ENCODE results near the gene CCL25. TPM values are rescaled to one million over a fixed set of nuclear protein-coding genes. Genes with fewer than 3 reads are reported as not detected.
"Not testable (repeated sequence)": the region's sequence is repeated elsewhere in the genome, so short reads cannot be mapped to it uniquely, and the experiment has no call there.

CCL25 gene
- polyA plus RNA-seq (2013, experiment 1 of 2; ENCODE audit: insufficient read length): not detected
- polyA plus RNA-seq (2013, experiment 2 of 2; ENCODE audit: insufficient read length): not detected

- DNase-seq: no peak
Measured at GRCh38 chr19:8052464-8052859, at the start of gene CCL25. Gene CCL25 (plus strand): TSS chr19:8052760. CDS start chr19:8053050, 290 bp downstream.

GRCh38 chr19:8004001-8004400, 48.6 kb upstream of the CCL25 start:
- no peak for DNase-seq

- peak; percentile 19 for DNase-seq
Measured at GRCh38 chr19:8004723-8005513, 47.6 kb upstream of the CCL25 start.

- DNase-seq: peak; percentile 92
Measured at GRCh38 chr19:8005534-8006256, 46.9 kb upstream of the CCL25 start, which contains the start of gene ELAVL1. Gene ELAVL1 (minus strand): TSS chr19:8005641. CDS start chr19:7991815, 13,826 bp downstream.

GRCh38 chr19:8017808-8018207, 34.8 kb upstream of the CCL25 start:
- no peak for DNase-seq

- no peak for DNase-seq
Measured at GRCh38 chr19:8020681-8021080, 31.9 kb upstream of the CCL25 start.

- DNase-seq: no peak
Measured at GRCh38 chr19:8021374-8021773, 31.2 kb upstream of the CCL25 start.

- no peak for DNase-seq
Measured at GRCh38 chr19:8022275-8022674, 30.3 kb upstream of the CCL25 start.

GRCh38 chr19:8023371-8023770, 29.2 kb upstream of the CCL25 start:
- DNase-seq: no peak

- not testable (repeated sequence) for DNase-seq
Measured at GRCh38 chr19:8024256-8024655, 28.3 kb upstream of the CCL25 start.

GRCh38 chr19:8025316-8025715, 27.2 kb upstream of the CCL25 start:
- no peak for DNase-seq

- DNase-seq: peak; percentile 28
Measured at GRCh38 chr19:8028951-8029491, 23.5 kb upstream of the CCL25 start.

- DNase-seq: peak; percentile 6
Measured at GRCh38 chr19:8030960-8031359, 21.6 kb upstream of the CCL25 start.

GRCh38 chr19:8033287-8034177, 19.0 kb upstream of the CCL25 start:
- DNase-seq: not testable (repeated sequence)

GRCh38 chr19:8034178-8034525, 18.4 kb upstream of the CCL25 start:
- DNase-seq: no peak

GRCh38 chr19:8036434-8037099, 16.0 kb upstream of the CCL25 start:
- no peak for DNase-seq

GRCh38 chr19:8038815-8039214, 13.7 kb upstream of the CCL25 start:
- DNase-seq: no peak

GRCh38 chr19:8039231-8039630, 13.3 kb upstream of the CCL25 start:
- no peak for DNase-seq

GRCh38 chr19:8041531-8041931, 11.0 kb upstream of the CCL25 start:
- DNase-seq: no peak

GRCh38 chr19:8042900-8043299, 9.7 kb upstream of the CCL25 start:
- DNase-seq: no peak

- DNase-seq: no peak
Measured at GRCh38 chr19:8044018-8044417, 8.5 kb upstream of the CCL25 start.
